Measurements from ENCODE around the gene RBPJ.
"Not testable (repeated sequence)": the region's sequence is repeated elsewhere in the genome, so short reads cannot be mapped to it uniquely, and the experiment has no call there.

Gene RBPJ

GRCh38 chr4:26302031-26302899 is 18.5 kb upstream of the RBPJ start:
- no peak overlapping the region for H3K27ac ChIP-seq
- no peak for TF ChIP-seq CTCF (conservative IDR thresholded peaks at IDR 0.05)

GRCh38 chr4:26303008-26303407 is 17.8 kb upstream of the RBPJ start:
- TF ChIP-seq CTCF (conservative IDR thresholded peaks at IDR 0.05) (no peak), ZFX (IDR thresholded peaks at IDR 0.05) (no peak)
- no peak overlapping the region for H3K27ac ChIP-seq

- TF ChIP-seq ZFX (IDR thresholded peaks at IDR 0.05) (no peak), CTCF (conservative IDR thresholded peaks at IDR 0.05) (no peak)
Measured at GRCh38 chr4:26307037-26307800, 13.6 kb upstream of the RBPJ start.

GRCh38 chr4:26308568-26308967 is 12.2 kb upstream of the RBPJ start:
- no peak for TF ChIP-seq ZFX (IDR thresholded peaks at IDR 0.05)
- no peak for TF ChIP-seq CTCF (conservative IDR thresholded peaks at IDR 0.05)
- H3K27ac ChIP-seq, result no peak overlapping the region

More at GRCh38 chr4:26307037-26307800, 13.6 kb upstream of the RBPJ start:
- H3K27ac ChIP-seq, result no peak overlapping the region

GRCh38 chr4:26310264-26310663 is 10.6 kb upstream of the RBPJ start:
- no peak overlapping the region for H3K27ac ChIP-seq
- TF ChIP-seq CTCF (conservative IDR thresholded peaks at IDR 0.05) (no peak), ZFX (IDR thresholded peaks at IDR 0.05) (no peak)

GRCh38 chr4:26311633-26312032 is 9.2 kb upstream of the RBPJ start:
- TF ChIP-seq CTCF (conservative IDR thresholded peaks at IDR 0.05) (no peak), ZFX (IDR thresholded peaks at IDR 0.05) (no peak)

GRCh38 chr4:26315316-26315932 is 5.4 kb upstream of the RBPJ start:
- H3K27ac ChIP-seq, result not testable (repeated sequence)

More at GRCh38 chr4:26311633-26312032, 9.2 kb upstream of the RBPJ start:
- H3K27ac ChIP-seq, result no peak overlapping the region
